WTC11 (cell line): ENCODE data around the gene SMURF1.

Experiments
- TP53 ChIP-seq: sonication (generic); formaldehyde crosslinking; IDR thresholded peaks from 2 replicates; pipeline ENCODE4 v1.8.1; 2023; ENCODE audit warnings: mild to moderate bottlenecking, missing genetic modification reagents
- ZNF396 ChIP-seq: fragments of 250-450 bp; sonication (Bioruptor Pico); IDR thresholded peaks from 2 replicates; pipeline ENCODE4 v1.8.0; 2021; ENCODE audit warnings: mild to moderate bottlenecking, moderate library complexity, borderline replicate concordance
- TF ChIP-seq, protein P1 (sequence below): sonication (generic); formaldehyde crosslinking; IDR thresholded peaks from 2 replicates; pipeline ENCODE4 v1.8.0; 2022; ENCODE audit warnings: mild to moderate bottlenecking, missing genetic modification reagents

DNA sequence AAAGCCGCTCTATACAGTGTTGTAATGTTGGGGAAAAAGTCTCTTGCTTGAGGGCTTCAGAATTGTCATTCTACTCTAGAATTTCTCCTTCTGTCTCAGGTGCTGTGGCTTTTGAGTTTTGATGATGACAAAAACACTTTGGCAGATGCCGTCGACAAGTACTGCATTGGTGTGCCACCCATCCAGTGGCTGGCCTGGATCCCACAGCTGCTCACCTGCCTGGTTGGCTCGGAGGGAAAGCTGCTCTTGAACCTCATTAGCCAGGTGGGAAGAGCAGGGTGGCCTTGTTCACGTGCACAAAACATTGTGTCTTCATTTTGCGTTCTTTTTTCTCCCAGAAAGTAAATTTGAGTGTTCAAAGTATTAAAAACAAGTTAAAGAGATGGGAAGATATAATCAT, 153.6 kb downstream of the SMURF1 start:
- TF ChIP-seq TP53 (CRISPR knock-in tag) (no peak), ZNF396 (CRISPR knock-in tag) (no peak)
- TF ChIP-seq, protein P1, sequence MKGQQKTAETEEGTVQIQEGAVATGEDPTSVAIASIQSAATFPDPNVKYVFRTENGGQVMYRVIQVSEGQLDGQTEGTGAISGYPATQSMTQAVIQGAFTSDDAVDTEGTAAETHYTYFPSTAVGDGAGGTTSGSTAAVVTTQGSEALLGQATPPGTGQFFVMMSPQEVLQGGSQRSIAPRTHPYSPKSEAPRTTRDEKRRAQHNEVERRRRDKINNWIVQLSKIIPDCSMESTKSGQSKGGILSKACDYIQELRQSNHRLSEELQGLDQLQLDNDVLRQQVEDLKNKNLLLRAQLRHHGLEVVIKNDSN (CRISPR knock-in tag) = no peak
